ENCODE results near the gene CHMP1A.
"Not testable (repeated sequence)": the region's sequence is repeated elsewhere in the genome, so short reads cannot be mapped to it uniquely, and the experiment has no call there.

The CHMP1A gene

GRCh38 chr16:89657442-89658220 is at the start of gene CHMP1A, which contains the start of gene SPATA33:
TSS of gene CHMP1A (minus strand) at chr16:89657708. CDS start at chr16:89657588, 120 bp downstream.
TSS of gene SPATA33 (plus strand) at chr16:89657836. CDS start at chr16:89657912, 76 bp downstream.
- DNase-seq, result peak; percentile 88 to 93

GRCh38 chr16:89706518-89707260 is 49.2 kb upstream of the CHMP1A start:
- DNase-seq, result no peak

GRCh38 chr16:89705006-89705405 is 47.5 kb upstream of the CHMP1A start:
- no peak for DNase-seq

GRCh38 chr16:89704281-89704680 is 46.8 kb upstream of the CHMP1A start:
- no peak for DNase-seq

GRCh38 chr16:89701425-89702406 is 44.2 kb upstream of the CHMP1A start, which contains the start of gene SPATA2L:
TSS of gene SPATA2L (minus strand) at chr16:89701705. CDS start at chr16:89701232, 473 bp downstream.
- DNase-seq, result peak; percentile 97

GRCh38 chr16:89700649-89701424 is 43.3 kb upstream of the CHMP1A start:
- DNase-seq, result peak in 1 of 2 experiments; percentile 38

- DNase-seq, result peak; percentile 97 to 99
These were observed 42.7 kb upstream of the CHMP1A start for GRCh38 chr16:89700100-89700648.

- DNase-seq, result not testable (repeated sequence)
These were observed 42.2 kb upstream of the CHMP1A start for GRCh38 chr16:89699629-89700099.

- not testable (repeated sequence) for DNase-seq
These were observed 41.2 kb upstream of the CHMP1A start for GRCh38 chr16:89698717-89699116.

- no peak for DNase-seq
These were observed 40.3 kb upstream of the CHMP1A start for GRCh38 chr16:89697616-89698331.

- DNase-seq, result no peak
These were observed 39.7 kb upstream of the CHMP1A start for GRCh38 chr16:89697161-89697615.

- no peak for DNase-seq
These were observed 39.2 kb upstream of the CHMP1A start for GRCh38 chr16:89696670-89697128.

- DNase-seq, result no peak
These were observed 38.6 kb upstream of the CHMP1A start for GRCh38 chr16:89695875-89696669.

- no peak for DNase-seq
These were observed 37.8 kb upstream of the CHMP1A start for GRCh38 chr16:89695086-89695874.

- DNase-seq, result not testable (repeated sequence)
These were observed 37.2 kb upstream of the CHMP1A start for GRCh38 chr16:89694784-89695085.

- no peak for DNase-seq
These were observed 36.6 kb upstream of the CHMP1A start for GRCh38 chr16:89693931-89694783.

- no peak for DNase-seq
These were observed 35.8 kb upstream of the CHMP1A start for GRCh38 chr16:89693289-89693731.
